DOHH2 (cell line): ENCODE data around the gene COMMD10.

ENCODE experiments used
- H3F3A ChIP-seq: fragments of 200-600 bp; sonication (generic), shearing (Covaris generic); 2 replicates; pipeline ENCODE4 v1.6.0; 2016; ENCODE audit warnings: antibody characterized with exemption, mild to moderate bottlenecking; ENCODE audit not compliant: control insufficient read depth, insufficient read depth
- H3K27ac ChIP-seq: fragments of 200-600 bp; sonication (generic); 2 replicates; pipeline ENCODE4 v1.5.1; 2014; ENCODE audit warnings: low read depth, mild to moderate bottlenecking, low read length, moderate library complexity
- H3K27me3 ChIP-seq: fragments of 200-600 bp; sonication (generic); 2 replicates; pipeline ENCODE4 v1.6.1; 2014; ENCODE audit warnings: mild to moderate bottlenecking, low read length, mixed read lengths; ENCODE audit not compliant: control insufficient read depth
- H3K36me3 ChIP-seq: fragments of 200-600 bp; sonication (generic); 2 replicates; pipeline ENCODE4 v1.6.1; 2014; ENCODE audit warnings: mild to moderate bottlenecking, low read length, moderate library complexity, mixed read lengths; ENCODE audit not compliant: control insufficient read depth
- H3K4me1 ChIP-seq: fragments of 200-600 bp; sonication (generic); 2 replicates; pipeline ENCODE4 v1.6.1; 2014; ENCODE audit warnings: mild to moderate bottlenecking, low read length, mixed read lengths; ENCODE audit not compliant: control insufficient read depth
- H3K4me2 ChIP-seq: fragments of 200-600 bp; sonication (generic); 2 replicates; pipeline ENCODE4 v1.6.0; 2014; ENCODE audit warnings: mild to moderate bottlenecking, low read length, moderate library complexity
- H3K4me3 ChIP-seq: fragments of 200-600 bp; sonication (generic); 2 replicates; pipeline ENCODE4 v1.5.1; 2014; ENCODE audit warnings: mild to moderate bottlenecking, low read length, mixed read lengths
- H3K79me2 ChIP-seq: fragments of 200-600 bp; sonication (generic); 2 replicates; pipeline ENCODE4 v1.6.1; 2014; ENCODE audit warnings: mild to moderate bottlenecking, low read length, mixed read lengths; ENCODE audit not compliant: control insufficient read depth
- H3K9me2 ChIP-seq: fragments of 200-600 bp; sonication (generic); replicated peaks from 2 replicates; pipeline ENCODE4 v1.6.1; 2014; ENCODE audit warnings: mild to moderate bottlenecking, low read length, mixed read lengths; ENCODE audit not compliant: control insufficient read depth
- H3K9me3 ChIP-seq: fragments of 200-600 bp; sonication (generic); 2 replicates; pipeline ENCODE4 v1.6.1; 2014; ENCODE audit warnings: antibody characterized with exemption, low read length, mixed read lengths; ENCODE audit not compliant: control insufficient read depth, insufficient read depth
- H4K20me1 ChIP-seq: fragments of 200-600 bp; sonication (generic); 2 replicates; pipeline ENCODE4 v1.6.0; 2014; ENCODE audit warnings: low read depth, mild to moderate bottlenecking, antibody characterized with exemption, low read length, moderate library complexity; ENCODE audit not compliant: control insufficient read depth, insufficient read depth
- CTCF ChIP-seq: fragments of 200-600 bp; sonication (generic); IDR thresholded peaks from one replicate; pipeline ENCODE4 v1.5.1; 2014; ENCODE audit warnings: antibody characterized with exemption, mild to moderate bottlenecking, low read depth, low read length; ENCODE audit not compliant: poor library complexity, severe bottlenecking
- EZH2phosphoT487 ChIP-seq: fragments of 200-600 bp; sonication (generic); IDR thresholded peaks from 2 replicates; pipeline ENCODE4 v1.6.1; 2017; ENCODE audit warnings: borderline replicate concordance, mild to moderate bottlenecking, antibody characterized with exemption, low read length, moderate library complexity, mixed read lengths

Gene COMMD10

GRCh38 chr5:116225281-116225922, 140.6 kb downstream of the COMMD10 start:
- TF ChIP-seq EZH2phosphoT487 (no peak), CTCF (no peak)
- no peak overlapping the region for H3K4me3 ChIP-seq
- no peaks in the 10 kb centered on the region for H3K36me3 ChIP-seq
- no peaks in the 10 kb centered on the region for H3K27me3 ChIP-seq
- H3K79me2 ChIP-seq = no peaks in the 10 kb centered on the region
- no peak overlapping the region for H3K4me2 ChIP-seq
- no peaks in the 10 kb centered on the region for H3K9me3 ChIP-seq
- H3F3A ChIP-seq = no peaks in the 10 kb centered on the region
- no peaks in the 10 kb centered on the region for H3K9me2 ChIP-seq
- H3K4me1 ChIP-seq = no peaks in the 10 kb centered on the region
- no peaks in the 10 kb centered on the region for H4K20me1 ChIP-seq
- H3K27ac ChIP-seq = no peak overlapping the region

- TF ChIP-seq CTCF = no peak
- TF ChIP-seq EZH2phosphoT487 = no peak
- H3K9me2 ChIP-seq = no peaks in the 10 kb centered on the region
- no peaks in the 10 kb centered on the region for H3K36me3 ChIP-seq
- no peak overlapping the region for H3K4me3 ChIP-seq
- no peak overlapping the region for H3K27ac ChIP-seq
- no peaks in the 10 kb centered on the region for H3F3A ChIP-seq
- H3K4me2 ChIP-seq = no peak overlapping the region
- H4K20me1 ChIP-seq = no peaks in the 10 kb centered on the region
- no peaks in the 10 kb centered on the region for H3K27me3 ChIP-seq
- no peaks in the 10 kb centered on the region for H3K9me3 ChIP-seq
- no peaks in the 10 kb centered on the region for H3K4me1 ChIP-seq
- no peaks in the 10 kb centered on the region for H3K79me2 ChIP-seq
These were observed 144.4 kb downstream of the COMMD10 start for GRCh38 chr5:116229131-116229689.

- Histone ChIP-seq H4K20me1 (no peaks in the 10 kb centered on the region), H3K4me1 (no peaks in the 10 kb centered on the region), H3K9me3 (no peaks in the 10 kb centered on the region), H3K79me2 (no peaks in the 10 kb centered on the region), H3K36me3 (no peaks in the 10 kb centered on the region), H3K4me3 (no peak overlapping the region), H3K27me3 (no peaks in the 10 kb centered on the region), H3K27ac (no peak overlapping the region), H3F3A (no peaks in the 10 kb centered on the region), H3K4me2 (no peak overlapping the region), H3K9me2 (no peaks in the 10 kb centered on the region)
- no peak for TF ChIP-seq CTCF
- TF ChIP-seq EZH2phosphoT487 = no peak
These were observed 146.5 kb downstream of the COMMD10 start for GRCh38 chr5:116231288-116231687.
